GM23248 (cell line): ENCODE measurements around the gene NBEA. TPM values are rescaled to one million over a fixed set of nuclear protein-coding genes. Genes with fewer than 3 reads are reported as not detected.

ENCODE experiments used
- DNase-seq: peaks from one replicate; pipeline ENCODE4 v3.0.0-alpha.2; 2015
- H2AFZ ChIP-seq: fragments of 200-600 bp; sonication (generic); 2 replicates; pipeline ENCODE4 v1.6.1; 2016; ENCODE audit warnings: antibody characterized with exemption
- H3F3A ChIP-seq: fragments of 200-600 bp; sonication (generic); 2 replicates; pipeline ENCODE4 v1.6.1; 2016; ENCODE audit warnings: mild to moderate bottlenecking, antibody characterized with exemption, mixed run types; ENCODE audit not compliant: insufficient read depth
- H3K27ac ChIP-seq: fragments of 200-600 bp; sonication (generic); 2 replicates; pipeline ENCODE4 v1.5.1; 2016; ENCODE audit warnings: mild to moderate bottlenecking
- H3K27me3 ChIP-seq: fragments of 200-600 bp; sonication (generic); replicated peaks from 2 replicates; pipeline ENCODE4 v1.6.1; 2016; ENCODE audit warnings: mild to moderate bottlenecking; ENCODE audit not compliant: insufficient read depth
- H3K36me3 ChIP-seq: fragments of 200-600 bp; sonication (generic); 2 replicates; pipeline ENCODE4 v1.6.1; 2016; ENCODE audit warnings: low read depth, mild to moderate bottlenecking
- H3K4me1 ChIP-seq: fragments of 200-600 bp; sonication (generic); 2 replicates; pipeline ENCODE4 v1.6.1; 2016; ENCODE audit warnings: mild to moderate bottlenecking; ENCODE audit not compliant: insufficient read depth
- H3K4me2 ChIP-seq: fragments of 200-600 bp; sonication (generic); one replicate; pipeline ENCODE4 v1.6.1; 2016; ENCODE audit warnings: mild to moderate bottlenecking; ENCODE audit not compliant: unreplicated experiment
- H3K4me3 ChIP-seq: fragments of 200-600 bp; sonication (generic); 2 replicates; pipeline ENCODE4 v1.5.1; 2016; ENCODE audit warnings: mild to moderate bottlenecking
- H3K79me2 ChIP-seq: fragments of 200-600 bp; sonication (generic); 2 replicates; pipeline ENCODE4 v1.6.1; 2016; ENCODE audit warnings: mild to moderate bottlenecking; ENCODE audit not compliant: insufficient read depth
- H3K9ac ChIP-seq: fragments of 200-600 bp; sonication (generic); 2 replicates; pipeline ENCODE4 v1.6.1; 2016; ENCODE audit warnings: mild to moderate bottlenecking
- H3K9me2 ChIP-seq: fragments of 200-600 bp; sonication (generic); 2 replicates; pipeline ENCODE4 v1.6.1; 2016; ENCODE audit warnings: mixed run types, mild to moderate bottlenecking, moderate library complexity; ENCODE audit not compliant: insufficient read depth
- H3K9me3 ChIP-seq: fragments of 200-600 bp; sonication (generic); one replicate; pipeline ENCODE4 v1.6.1; 2017; ENCODE audit warnings: low read depth
- H4K20me1 ChIP-seq: fragments of 200-600 bp; sonication (generic); 2 replicates; pipeline ENCODE4 v1.6.0; 2016; ENCODE audit not compliant: insufficient read depth
- EZH2 ChIP-seq: fragments of 200-600 bp; sonication (generic); IDR thresholded peaks from 2 replicates; pipeline ENCODE4 v1.6.1; 2018; ENCODE audit warnings: antibody characterized with exemption, mild to moderate bottlenecking; ENCODE audit not compliant: insufficient read depth, poor library complexity, severe bottlenecking
- EZH2phosphoT487 ChIP-seq: fragments of 200-600 bp; sonication (generic); IDR thresholded peaks from 2 replicates; pipeline ENCODE4 v1.6.1; 2018; ENCODE audit warnings: antibody characterized with exemption, moderate library complexity, mild to moderate bottlenecking, low read depth; ENCODE audit not compliant: insufficient read depth
- WGBS, 2 experiments: methylation state at CpG; one replicate each; pipeline ENCODE4 v1.1.6; 2015 to 2017; ENCODE audit warnings: low lambda C conversion rate in 2 of 2, low coverage in 1 of 2; ENCODE audit errors: missing lambda C conversion rate in 2 of 2; 5-methylcytosine and 5-hydroxymethylcytosine counted together
- in situ Hi-C: fragments of 300-500 bp; cut with MboI; formaldehyde crosslinking; loops from 2 replicates; pipeline ENCODE4 v1.15.0; 2020
- polyA plus RNA-seq: library from polyadenylated mRNA; unstranded; fragments of >200 nt; fragmentation: Nextera tagmentation; extraction: Ambion mirVana; gene quantifications from 2 replicates; pipeline ENCODE4 v1.2.1, GENCODE V29; 2016
- total RNA-seq: library from RNA; depleted of rRNA; stranded (reverse); fragments of >200 nt; shearing (Covaris generic); gene quantifications from 2 replicates; pipeline ENCODE4 v1.2.3, GENCODE V29; 2014

NBEA gene
- total and polyA plus RNA-seq, 2 experiments from 2014 or later = 1.9 to 3.7 TPM

- Histone ChIP-seq H3K9me2 (no peaks in the 10 kb centered on the region), H3K4me2 (no peak overlapping the region), H3K27me3 (no peaks in the 10 kb centered on the region), H3K79me2 (no peaks in the 10 kb centered on the region), H3K36me3 (no peaks in the 10 kb centered on the region), H3K4me1 (no peaks in the 10 kb centered on the region), H3F3A (no peaks in the 10 kb centered on the region), H3K9me3 (no peaks in the 10 kb centered on the region), H3K4me3 (no peak overlapping the region), H3K27ac (no peak overlapping the region), H3K9ac (no peak overlapping the region), H4K20me1 (no peaks in the 10 kb centered on the region), H2AFZ (no peak overlapping the region)
- TF ChIP-seq EZH2 = no peak
- TF ChIP-seq EZH2phosphoT487 = no peak
- in situ Hi-C loops = no loop called here
- WGBS, 2 experiments = 100% methylated on average over 2 of the region's 2 CpGs
- DNase-seq = no peak
Observed at GRCh38 chr13:35614666-35615065, 672.6 kb downstream of the NBEA start.

- Histone ChIP-seq H3K9me3 (no peaks in the 10 kb centered on the region), H3K4me3 (no peak overlapping the region), H3K9ac (no peak overlapping the region), H3K4me2 (no peak overlapping the region), H3K9me2 (no peaks in the 10 kb centered on the region), H3K27ac (no peak overlapping the region), H4K20me1 (no peaks in the 10 kb centered on the region), H3K36me3 (no peaks in the 10 kb centered on the region), H3K4me1 (no peaks in the 10 kb centered on the region), H2AFZ (no peak overlapping the region), H3F3A (no peaks in the 10 kb centered on the region), H3K27me3 (no peaks in the 10 kb centered on the region), H3K79me2 (no peaks in the 10 kb centered on the region)
- no peak for DNase-seq
- no peak for TF ChIP-seq EZH2phosphoT487
- TF ChIP-seq EZH2 = no peak
- 94 to 95% methylated on average over 6 of the region's 6 CpGs for WGBS, 2 experiments
- in situ Hi-C loops = no loop called here
Observed at GRCh38 chr13:35617420-35617819, 675.4 kb downstream of the NBEA start.

- Histone ChIP-seq H3K4me3 (no peak overlapping the region), H3K36me3 (no peaks in the 10 kb centered on the region), H3K9me3 (no peaks in the 10 kb centered on the region), H2AFZ (no peak overlapping the region), H3K4me2 (no peak overlapping the region), H3K79me2 (no peaks in the 10 kb centered on the region), H3F3A (no peaks in the 10 kb centered on the region), H3K27me3 (no peaks in the 10 kb centered on the region), H4K20me1 (no peaks in the 10 kb centered on the region), H3K4me1 (no peaks in the 10 kb centered on the region), H3K9me2 (no peaks in the 10 kb centered on the region), H3K9ac (no peak overlapping the region), H3K27ac (no peak overlapping the region)
- in situ Hi-C loops = no loop called here
- WGBS, 2 experiments = 88% methylated on average over 5 of the region's 5 CpGs
- no peak for DNase-seq
- TF ChIP-seq EZH2 (no peak), EZH2phosphoT487 (no peak)
Observed at GRCh38 chr13:35618565-35619083, 676.6 kb downstream of the NBEA start.

GRCh38 chr13:35621989-35622388 is 679.9 kb downstream of the NBEA start:
- Histone ChIP-seq H4K20me1 (no peaks in the 10 kb centered on the region), H3K27me3 (no peaks in the 10 kb centered on the region), H3K4me3 (no peak overlapping the region), H3K9me2 (no peaks in the 10 kb centered on the region), H3F3A (no peaks in the 10 kb centered on the region), H2AFZ (peak overlapping the region; percentile 49), H3K9me3 (no peaks in the 10 kb centered on the region), H3K36me3 (no peaks in the 10 kb centered on the region), H3K4me1 (peaks cover 10% of the 10 kb centered on the region; the same call in 1 of the 2 replicates), H3K9ac (no peak overlapping the region), H3K27ac (0 out of 2 replicates have a peak overlapping the region, but pooled peaks have one; percentile 0), H3K79me2 (no peaks in the 10 kb centered on the region), H3K4me2 (peak overlapping the region; percentile 3)
- DNase-seq = peak; percentile 72
- in situ Hi-C loops = loop anchor here (10.0 kb wide), 1 partner anchor 173 kb away; no protein-coding TSS in a partner anchor
- no peak for TF ChIP-seq EZH2phosphoT487
- TF ChIP-seq EZH2 = no peak

GRCh38 chr13:35629026-35629425 is 687.0 kb downstream of the NBEA start:
- H4K20me1 ChIP-seq = no peaks in the 10 kb centered on the region
- no peak overlapping the region for H3K4me2 ChIP-seq
- no peaks in the 10 kb centered on the region for H3F3A ChIP-seq
- H3K9me3 ChIP-seq = no peaks in the 10 kb centered on the region
- peaks cover 10% of the 10 kb centered on the region; the same call in 1 of the 2 replicates for H3K4me1 ChIP-seq
- H3K27ac ChIP-seq = no peak overlapping the region
- WGBS, 2 experiments = 95 to 100% methylated on average over 2 of the region's 2 CpGs
- DNase-seq = no peak
- TF ChIP-seq EZH2 (no peak), EZH2phosphoT487 (no peak)
- H3K9ac ChIP-seq = no peak overlapping the region
- H2AFZ ChIP-seq = no peak overlapping the region
- in situ Hi-C loops = loop anchor here (10.0 kb wide), 1 partner anchor 166 kb away; no protein-coding TSS in a partner anchor
- no peaks in the 10 kb centered on the region for H3K79me2 ChIP-seq
- no peak overlapping the region for H3K4me3 ChIP-seq
- no peaks in the 10 kb centered on the region for H3K27me3 ChIP-seq
- no peaks in the 10 kb centered on the region for H3K9me2 ChIP-seq
- no peaks in the 10 kb centered on the region for H3K36me3 ChIP-seq
